NT2/D1 (cell line): ENCODE measurements around the gene DMAC2.

Source experiments
- DNase-seq: peaks from one replicate; pipeline ENCODE4 v3.0.0-alpha.2; 2011; ENCODE audit warnings: low read depth, low spot score
- H3K27me3 ChIP-seq: 2 replicates; pipeline ENCODE4 v1.6.0; 2011; ENCODE audit warnings: mild to moderate bottlenecking; ENCODE audit not compliant: insufficient read length, insufficient read depth
- H3K36me3 ChIP-seq: 2 replicates; pipeline ENCODE4 v1.6.1; 2011; ENCODE audit warnings: mild to moderate bottlenecking, low read length, mixed read lengths; ENCODE audit not compliant: insufficient read depth, insufficient read length
- H3K4me1 ChIP-seq: 2 replicates; pipeline ENCODE4 v1.5.1; 2011; ENCODE audit not compliant: insufficient read depth, insufficient read length
- H3K4me3 ChIP-seq: 2 replicates; pipeline ENCODE4 v1.5.1; 2011; ENCODE audit warnings: low read depth; ENCODE audit not compliant: insufficient read length
- H3K9ac ChIP-seq: 2 replicates; pipeline ENCODE4 v1.6.0; 2011; ENCODE audit warnings: low read depth; ENCODE audit not compliant: insufficient read length
- H3K9me3 ChIP-seq: 2 replicates; pipeline ENCODE4 v1.5.1; 2011; ENCODE audit warnings: mild to moderate bottlenecking, low read length; ENCODE audit not compliant: insufficient read depth
- SUZ12 ChIP-seq: IDR thresholded peaks from 2 replicates; pipeline ENCODE4 v1.6.1; 2011; ENCODE audit not compliant: insufficient read length, insufficient read depth; ENCODE audit errors: extremely low read depth
- YY1 ChIP-seq: IDR thresholded peaks from 2 replicates; pipeline ENCODE4 v1.6.1; 2011; ENCODE audit not compliant: insufficient read length, insufficient read depth
- ZNF274 ChIP-seq: IDR thresholded peaks from 2 replicates; pipeline ENCODE4 v1.6.1; 2011; ENCODE audit warnings: mild to moderate bottlenecking, low read depth, low read length

The DMAC2 gene

DNA sequence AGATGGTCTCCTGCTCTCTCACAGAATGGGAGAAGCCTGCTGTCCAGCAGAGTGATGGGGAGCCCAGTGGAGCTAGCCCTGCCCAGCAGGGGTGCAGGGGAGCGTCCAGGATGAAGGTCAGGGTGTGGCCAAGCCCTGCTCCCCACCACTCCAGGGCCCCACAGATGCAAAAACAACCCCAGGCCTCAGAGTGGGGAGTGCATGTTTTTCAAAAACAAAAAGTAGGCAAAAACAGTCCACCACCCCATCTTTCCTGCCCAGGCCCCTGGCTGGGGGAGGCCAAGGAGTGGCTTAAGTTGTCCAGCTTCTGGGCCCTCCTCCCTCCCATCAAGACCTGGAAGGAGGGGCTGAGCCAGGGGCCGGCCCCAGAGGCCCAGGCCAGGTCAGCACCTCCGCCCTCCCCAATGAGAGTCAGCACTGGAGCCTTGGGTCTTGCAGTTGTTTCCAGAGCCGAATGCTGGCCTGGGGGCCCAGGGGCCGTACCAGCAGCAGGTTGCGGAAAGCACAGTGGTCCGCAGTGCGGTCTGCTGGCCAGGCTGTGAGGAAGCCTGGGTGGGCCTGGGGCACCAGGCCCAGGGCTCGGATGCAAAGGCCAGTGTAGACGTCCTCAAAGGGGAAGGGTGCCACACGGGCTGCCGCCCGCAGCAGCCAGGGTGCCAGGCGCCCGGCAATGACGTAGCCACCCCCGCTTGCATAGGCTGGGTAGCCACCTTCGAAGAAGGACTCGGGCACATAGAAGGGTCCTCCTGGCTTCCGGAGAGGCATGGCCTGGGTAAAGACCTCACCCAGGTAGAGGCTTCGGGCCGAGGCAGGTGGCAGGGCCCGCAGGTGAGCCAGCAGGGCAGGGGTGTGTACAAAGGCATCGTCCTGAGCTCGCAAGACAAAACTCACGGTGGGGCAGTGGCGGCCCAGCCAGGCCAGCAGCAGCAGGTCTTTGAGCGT, 14.3 kb downstream of the DMAC2 start:
- Histone ChIP-seq H3K36me3 (peaks cover 31% of the 10 kb centered on the region), H3K4me1 (peaks cover 6% of the 10 kb centered on the region), H3K9ac (no peak overlapping the region), H3K27me3 (no peaks in the 10 kb centered on the region), H3K4me3 (no peak overlapping the region), H3K9me3 (no peaks in the 10 kb centered on the region)
- TF ChIP-seq ZNF274 (no peak), YY1 (no peak), SUZ12 (no peak)
- no peak for DNase-seq

DNA sequence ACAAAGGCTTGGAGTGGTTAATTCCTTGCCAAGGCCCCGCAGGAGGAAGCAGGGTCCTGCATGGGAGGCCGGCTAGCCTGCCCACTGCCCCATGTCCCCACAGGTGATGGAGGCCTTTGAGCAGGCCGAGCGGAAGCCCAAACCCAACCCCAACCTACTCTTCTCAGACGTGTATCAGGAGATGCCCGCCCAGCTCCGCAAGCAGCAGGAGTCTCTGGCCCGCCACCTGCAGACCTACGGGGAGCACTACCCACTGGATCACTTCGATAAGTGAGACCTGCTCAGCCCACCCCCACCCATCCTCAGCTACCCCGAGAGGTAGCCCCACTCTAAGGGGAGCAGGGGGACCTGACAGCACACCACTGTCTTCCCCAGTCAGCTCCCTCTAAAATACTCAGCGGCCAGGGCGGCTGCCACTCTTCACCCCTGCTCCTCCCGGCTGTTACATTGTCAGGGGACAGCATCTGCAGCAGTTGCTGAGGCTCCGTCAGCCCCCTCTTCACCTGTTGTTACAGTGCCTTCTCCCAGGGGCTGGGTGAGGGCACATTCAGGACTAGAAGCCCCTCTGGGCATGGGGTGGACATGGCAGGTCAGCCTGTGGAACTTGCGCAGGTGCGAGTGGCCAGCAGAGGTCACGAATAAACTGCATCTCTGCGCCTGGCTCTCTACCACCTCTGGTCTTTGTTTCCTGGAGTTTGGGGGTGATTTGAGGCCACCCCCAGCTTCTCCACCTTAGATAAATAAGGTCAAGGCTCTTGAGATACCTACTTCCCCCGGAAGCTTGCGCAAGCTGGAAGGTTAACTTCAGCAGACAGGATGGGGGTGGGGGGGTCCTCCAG, 15.2 kb downstream of the DMAC2 start:
- Histone ChIP-seq H3K4me3 (no peak overlapping the region), H3K9me3 (no peaks in the 10 kb centered on the region), H3K4me1 (peaks cover 6% of the 10 kb centered on the region), H3K36me3 (peaks cover 31% of the 10 kb centered on the region), H3K9ac (no peak overlapping the region), H3K27me3 (no peaks in the 10 kb centered on the region)
- DNase-seq = no peak
- TF ChIP-seq ZNF274 (no peak), SUZ12 (no peak), YY1 (no peak)

DNA sequence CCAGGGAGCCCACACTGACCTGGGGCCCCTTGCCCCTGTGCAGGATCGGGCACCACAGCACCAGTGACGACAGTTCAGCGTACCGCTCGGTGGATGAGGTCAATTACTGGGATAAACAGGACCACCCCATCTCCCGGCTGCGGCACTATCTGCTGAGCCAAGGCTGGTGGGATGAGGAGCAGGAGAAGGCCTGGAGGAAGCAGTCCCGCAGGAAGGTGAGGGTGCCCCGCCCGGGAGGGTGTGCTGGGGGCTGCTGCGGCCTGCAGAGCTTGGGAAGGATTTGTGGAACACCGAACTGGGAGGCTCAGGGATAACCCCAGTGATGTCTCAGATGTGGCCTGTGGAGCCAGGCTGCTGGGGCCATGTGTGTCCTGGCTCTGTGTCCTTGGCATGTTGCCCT, 16.8 kb downstream of the DMAC2 start:
- H3K9ac ChIP-seq = no peak overlapping the region
- TF ChIP-seq YY1 (no peak), ZNF274 (no peak), SUZ12 (no peak)
- H3K9me3 ChIP-seq = no peaks in the 10 kb centered on the region
- no peaks in the 10 kb centered on the region for H3K27me3 ChIP-seq
- H3K36me3 ChIP-seq = peaks cover 32% of the 10 kb centered on the region
- peaks cover 6% of the 10 kb centered on the region for H3K4me1 ChIP-seq
- no peak overlapping the region for H3K4me3 ChIP-seq
- DNase-seq = no peak

DNA sequence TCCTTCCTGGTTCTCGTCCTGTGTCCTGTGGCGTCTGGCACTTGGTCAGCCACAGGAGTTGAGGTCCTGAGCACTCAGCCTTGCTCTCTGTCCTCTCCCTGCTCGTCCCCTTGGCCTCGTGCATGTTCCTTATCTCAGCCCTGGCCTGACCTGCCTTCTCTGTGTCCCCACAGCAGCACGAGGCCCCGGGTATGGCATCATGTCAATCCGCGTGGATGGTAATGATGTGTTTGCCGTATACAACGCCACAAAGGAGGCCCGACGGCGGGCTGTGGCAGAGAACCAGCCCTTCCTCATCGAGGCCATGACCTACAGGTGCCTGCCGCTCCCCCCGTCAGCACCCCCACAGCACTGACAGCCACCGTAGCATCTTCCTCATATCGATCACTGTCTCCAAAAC, 17.3 kb downstream of the DMAC2 start:
- Histone ChIP-seq H3K9me3 (no peaks in the 10 kb centered on the region), H3K36me3 (peaks cover 32% of the 10 kb centered on the region), H3K9ac (no peak overlapping the region), H3K4me3 (no peak overlapping the region), H3K27me3 (no peaks in the 10 kb centered on the region), H3K4me1 (peaks cover 6% of the 10 kb centered on the region)
- no peak for DNase-seq
- TF ChIP-seq ZNF274 (no peak), SUZ12 (no peak), YY1 (no peak)

DNA sequence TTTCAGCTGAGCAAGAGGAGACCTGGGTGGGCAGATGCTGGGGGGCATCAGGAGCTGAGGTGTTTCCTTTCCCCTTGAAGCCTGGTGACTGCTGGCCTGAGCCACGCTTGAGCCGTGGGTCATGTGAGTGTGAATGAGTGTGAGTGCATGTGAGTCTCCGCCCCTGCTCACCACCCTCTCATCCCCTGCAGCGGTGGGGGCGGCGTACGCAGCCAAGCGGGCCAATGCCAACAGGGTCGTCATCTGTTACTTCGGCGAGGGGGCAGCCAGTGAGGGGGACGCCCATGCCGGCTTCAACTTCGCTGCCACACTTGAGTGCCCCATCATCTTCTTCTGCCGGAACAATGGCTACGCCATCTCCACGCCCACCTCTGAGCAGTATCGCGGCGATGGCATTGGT, 17.7 kb downstream of the DMAC2 start:
- Histone ChIP-seq H3K27me3 (no peaks in the 10 kb centered on the region), H3K9me3 (no peaks in the 10 kb centered on the region), H3K4me1 (peaks cover 6% of the 10 kb centered on the region), H3K4me3 (no peak overlapping the region), H3K36me3 (peaks cover 34% of the 10 kb centered on the region), H3K9ac (no peak overlapping the region)
- no peak for DNase-seq
- no peak for TF ChIP-seq YY1
- no peak for TF ChIP-seq SUZ12
- no peak for TF ChIP-seq ZNF274

DNA sequence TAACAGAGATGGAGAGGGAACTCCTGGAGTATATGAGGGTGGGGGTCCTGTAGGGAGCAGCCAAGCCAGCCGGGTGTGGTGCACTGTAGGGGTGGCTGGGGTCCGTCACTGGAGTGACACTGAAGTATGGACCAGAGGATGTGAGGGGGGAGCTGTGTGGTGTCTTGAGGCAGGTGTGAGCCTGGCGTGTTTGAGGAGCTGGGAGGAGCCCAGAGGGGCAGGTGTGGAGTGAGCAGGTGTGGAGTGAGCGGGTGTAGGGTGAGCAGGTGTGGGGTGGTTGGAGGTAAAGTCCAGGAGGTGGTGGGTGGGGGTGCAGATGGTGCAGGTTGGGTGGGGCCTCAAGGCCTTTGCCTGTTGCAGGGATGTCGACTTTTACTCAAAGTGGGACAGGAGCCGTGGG, 18.4 kb downstream of the DMAC2 start:
- TF ChIP-seq YY1 (no peak), ZNF274 (no peak), SUZ12 (no peak)
- Histone ChIP-seq H3K4me1 (peaks cover 3% of the 10 kb centered on the region), H3K9ac (no peak overlapping the region), H3K27me3 (no peaks in the 10 kb centered on the region), H3K9me3 (no peaks in the 10 kb centered on the region), H3K4me3 (no peak overlapping the region), H3K36me3 (peaks cover 34% of the 10 kb centered on the region)
- no peak for DNase-seq

DNA sequence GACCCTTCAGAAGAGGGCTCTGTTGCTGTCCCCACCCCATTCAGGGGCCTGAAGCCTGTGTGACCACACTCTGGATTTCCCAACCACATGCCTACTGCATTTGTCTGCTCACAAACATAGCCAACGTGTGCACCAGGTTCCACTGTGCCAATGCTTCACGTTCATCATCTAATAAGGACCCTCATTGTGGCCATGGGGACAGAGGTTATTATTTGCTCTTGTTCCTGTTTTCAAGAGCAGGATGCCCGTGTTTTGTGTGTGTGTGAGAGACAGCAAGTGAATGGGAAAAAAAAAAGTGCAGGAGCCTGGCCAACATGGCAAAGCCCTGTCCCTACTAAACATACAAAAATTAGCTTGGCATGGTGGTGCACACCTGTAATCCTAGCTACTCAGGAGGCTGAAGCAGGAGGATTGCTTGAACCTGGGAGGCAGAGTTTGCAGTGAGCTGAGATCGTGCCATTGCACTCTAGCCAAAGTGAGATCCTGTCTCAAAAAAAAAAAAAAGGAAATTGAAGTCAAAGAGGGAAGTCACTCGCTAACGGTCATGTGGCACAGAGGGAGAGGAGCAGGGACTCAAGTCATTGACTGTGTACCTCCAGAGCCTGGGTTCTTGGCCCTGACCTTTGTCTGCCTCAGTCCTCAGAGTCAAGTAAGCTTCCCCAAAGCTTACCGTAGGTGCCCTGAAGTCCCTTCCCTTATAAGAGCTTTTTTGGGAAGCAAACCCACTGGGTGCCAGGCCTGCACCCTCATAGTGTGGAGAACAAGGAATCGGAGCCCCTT, 19.4 kb downstream of the DMAC2 start:
- peaks cover 31% of the 10 kb centered on the region for H3K36me3 ChIP-seq
- H3K27me3 ChIP-seq = no peaks in the 10 kb centered on the region
- TF ChIP-seq YY1 = no peak
- TF ChIP-seq ZNF274 = no peak

More for the DNA sequence above, 19.4 kb downstream of the DMAC2 start:
- no peak for DNase-seq
- H3K4me3 ChIP-seq = no peak overlapping the region
- H3K9me3 ChIP-seq = no peaks in the 10 kb centered on the region
- no peak overlapping the region for H3K9ac ChIP-seq
- H3K4me1 ChIP-seq = no peaks in the 10 kb centered on the region
